Measurements from ENCODE around the gene UMODL1.

The UMODL1 gene

GRCh38 chr21:42189431-42189830, 118.3 kb downstream of the UMODL1 start:
- no peak for DNase-seq (ENCODE audit: low read depth in 2 of 3, low spot score in 2 of 3)

GRCh38 chr21:42189860-42190485, 118.9 kb downstream of the UMODL1 start:
- DNase-seq (ENCODE audit: low read depth in 2 of 3, low spot score in 2 of 3) = peak in 1 of 3 experiments; percentile 29

- no peak for DNase-seq (ENCODE audit: low read depth in 2 of 3, low spot score in 2 of 3)
Measured at GRCh38 chr21:42190486-42190863, 119.4 kb downstream of the UMODL1 start.

- no peak for DNase-seq (ENCODE audit: low read depth in 2 of 3, low spot score in 2 of 3)
Measured at GRCh38 chr21:42191064-42191463, 119.9 kb downstream of the UMODL1 start.

- no peak for DNase-seq (ENCODE audit: low read depth in 2 of 3, low spot score in 2 of 3)
Measured at GRCh38 chr21:42191696-42192595, 120.8 kb downstream of the UMODL1 start.

Measured in activated CD8-positive, alpha-beta memory T cell treated with anti-CD3 and anti-CD28 coated beads for 48 hours (primary cell).